Mesendoderm (in vitro differentiated cells): ENCODE measurements around the gene RNF214.

Source experiments
- DNase-seq: peaks from one replicate; pipeline ENCODE4 v3.0.0; 2013
- H2AK5ac ChIP-seq: 2 replicates; pipeline ENCODE4 v1.6.1; 2013; ENCODE audit warnings: low read length, inconsistent platforms
- H2BK120ac ChIP-seq: 2 replicates; pipeline ENCODE4 v1.6.1; 2013; ENCODE audit warnings: low read depth, mild to moderate bottlenecking, low read length, moderate library complexity, mixed read lengths
- H2BK15ac ChIP-seq: replicated peaks from 2 replicates; pipeline ENCODE4 v1.6.1; 2013; ENCODE audit warnings: low read depth, mild to moderate bottlenecking, moderate library complexity
- H2BK5ac ChIP-seq: 2 replicates; pipeline ENCODE4 v1.6.1; 2013; ENCODE audit warnings: low read length, inconsistent platforms
- H3K18ac ChIP-seq: 2 replicates; pipeline ENCODE4 v1.6.1; 2013; ENCODE audit warnings: mild to moderate bottlenecking, low read length, mixed read lengths
- H3K23ac ChIP-seq: one replicate; pipeline ENCODE4 v1.6.1; 2013; ENCODE audit warnings: low read length
- H3K27ac ChIP-seq: 2 replicates; pipeline ENCODE4 v1.5.1; 2013; ENCODE audit warnings: low read depth, mild to moderate bottlenecking, inconsistent platforms, low read length, moderate library complexity
- H3K27me3 ChIP-seq: 2 replicates; pipeline ENCODE4 v1.6.1; 2013; ENCODE audit warnings: low read length, control low read depth, mild to moderate bottlenecking, inconsistent platforms; ENCODE audit not compliant: insufficient read depth, poor library complexity
- H3K36me3 ChIP-seq: 2 replicates; pipeline ENCODE4 v1.6.1; 2013; ENCODE audit warnings: low read length, inconsistent platforms; ENCODE audit not compliant: control insufficient read depth, insufficient read depth
- H3K4ac ChIP-seq: one replicate; pipeline ENCODE4 v1.6.1; 2013; ENCODE audit warnings: low read depth, mild to moderate bottlenecking, low read length, moderate library complexity
- H3K4me1 ChIP-seq: 2 replicates; pipeline ENCODE4 v1.6.1; 2013; ENCODE audit warnings: low read depth, low read length, inconsistent platforms; ENCODE audit not compliant: control insufficient read depth
- H3K4me2 ChIP-seq: 2 replicates; pipeline ENCODE4 v1.6.1; 2013; ENCODE audit warnings: low read length
- H3K4me3 ChIP-seq: 2 replicates; pipeline ENCODE4 v1.5.1; 2013; ENCODE audit warnings: mild to moderate bottlenecking, low read length
- H3K56ac ChIP-seq: one replicate; pipeline ENCODE4 v1.6.1; 2013; ENCODE audit warnings: low read length
- H3K79me1 ChIP-seq: 2 replicates; pipeline ENCODE4 v1.6.1; 2013; ENCODE audit warnings: low read length, inconsistent platforms
- H3K79me2 ChIP-seq: 2 replicates; pipeline ENCODE4 v1.6.1; 2013; ENCODE audit warnings: mild to moderate bottlenecking, low read length; ENCODE audit not compliant: control insufficient read depth, insufficient read depth
- H3K9ac ChIP-seq: 2 replicates; pipeline ENCODE4 v1.6.1; 2013; ENCODE audit warnings: low read length, inconsistent platforms
- H4K5ac ChIP-seq: one replicate; pipeline ENCODE4 v1.6.1; 2013; ENCODE audit warnings: low read length
- H4K8ac ChIP-seq: one replicate; pipeline ENCODE4 v1.6.1; 2013; ENCODE audit warnings: low read depth, mild to moderate bottlenecking, control low read depth, low read length, moderate library complexity
- WGBS: extraction: QIAGEN DNeasy Blood & Tissue Kit; methylation state at CpG from one replicate; pipeline ENCODE4 v1.1.7; 2013; ENCODE audit warnings: low lambda C conversion rate, missing lambda C conversion rate; ENCODE audit not compliant: insufficient coverage; ENCODE audit errors: extremely low coverage; 5-methylcytosine and 5-hydroxymethylcytosine counted together

RNF214 gene

DNA sequence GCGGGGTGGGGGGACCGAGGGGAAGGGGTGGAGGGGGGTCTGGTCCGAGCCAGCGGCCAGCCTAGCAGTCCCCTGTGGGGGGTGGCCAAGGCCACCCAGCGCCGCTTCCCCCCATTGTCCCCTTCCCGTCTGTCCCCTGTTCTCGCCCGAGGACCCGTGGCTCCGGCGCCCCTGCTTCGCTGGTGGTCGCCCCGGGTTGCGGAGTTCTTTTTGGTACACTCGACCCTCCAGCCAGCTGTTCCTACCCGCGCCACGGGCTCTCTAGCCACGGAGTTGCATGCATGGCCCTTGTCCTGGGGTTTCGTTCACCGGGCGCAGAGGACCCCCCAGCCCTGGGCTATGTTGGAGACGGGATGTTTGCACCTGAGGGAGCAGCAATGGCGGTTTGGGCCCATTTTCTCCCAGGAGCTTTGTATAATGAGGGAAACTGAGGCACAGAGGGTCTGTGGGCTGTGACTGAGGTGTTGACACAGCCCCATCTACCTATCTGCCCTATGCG, 489 bp downstream of the RNF214 start:
- H3K56ac ChIP-seq: peak overlapping the region; percentile 88
- H3K79me1 ChIP-seq: peaks cover 17% of the 10 kb centered on the region
- peak overlapping the region; percentile 37 for H2AK5ac ChIP-seq
- no peak overlapping the region for H2BK15ac ChIP-seq
- H2BK5ac ChIP-seq: peak overlapping the region; percentile 87
- H3K23ac ChIP-seq: peak overlapping the region; percentile 29
- H3K27ac ChIP-seq: peak overlapping the region; percentile 77
- no peak overlapping the region for H4K5ac ChIP-seq
- H3K4me1 ChIP-seq: no peaks in the 10 kb centered on the region
- H3K4me3 ChIP-seq: peak overlapping the region; percentile 70
- no peak for DNase-seq
- H3K18ac ChIP-seq: peak overlapping the region; percentile 99
- H3K4me2 ChIP-seq: peak overlapping the region; percentile 98
- H2BK120ac ChIP-seq: peak overlapping the region; percentile 48
- no peaks in the 10 kb centered on the region for H3K36me3 ChIP-seq
- no peaks in the 10 kb centered on the region for H3K27me3 ChIP-seq
- peak overlapping the region; percentile 91 for H3K9ac ChIP-seq
- H3K79me2 ChIP-seq: peaks cover 19% of the 10 kb centered on the region
- H3K4ac ChIP-seq: peak overlapping the region; percentile 90
- peak overlapping the region; percentile 87 for H4K8ac ChIP-seq
- WGBS: no CpG with 5 or more reads among the region's 27 CpGs

DNA sequence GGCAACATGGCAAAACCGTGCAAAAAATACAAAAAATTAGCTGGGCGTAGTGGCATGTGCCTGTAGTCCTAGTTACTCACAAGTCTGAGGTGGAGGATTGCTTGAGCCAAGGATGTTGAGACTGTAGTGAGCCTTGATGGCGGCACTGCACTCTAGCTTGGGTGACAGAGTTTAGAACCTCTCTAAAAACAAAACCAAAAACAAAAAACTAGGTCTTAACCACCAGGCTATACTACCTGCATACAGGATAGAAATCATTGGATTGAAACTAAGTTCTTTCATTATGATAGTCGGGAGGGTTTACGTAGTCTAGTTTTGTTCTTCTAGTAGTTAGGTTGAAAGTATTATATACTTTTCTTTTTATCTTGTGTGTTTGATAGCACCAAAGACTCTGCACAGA, 5.8 kb downstream of the RNF214 start:
- Histone ChIP-seq H3K4me1 (no peaks in the 10 kb centered on the region), H3K36me3 (peaks cover 2% of the 10 kb centered on the region), H3K27ac (no peak overlapping the region)

DNA sequence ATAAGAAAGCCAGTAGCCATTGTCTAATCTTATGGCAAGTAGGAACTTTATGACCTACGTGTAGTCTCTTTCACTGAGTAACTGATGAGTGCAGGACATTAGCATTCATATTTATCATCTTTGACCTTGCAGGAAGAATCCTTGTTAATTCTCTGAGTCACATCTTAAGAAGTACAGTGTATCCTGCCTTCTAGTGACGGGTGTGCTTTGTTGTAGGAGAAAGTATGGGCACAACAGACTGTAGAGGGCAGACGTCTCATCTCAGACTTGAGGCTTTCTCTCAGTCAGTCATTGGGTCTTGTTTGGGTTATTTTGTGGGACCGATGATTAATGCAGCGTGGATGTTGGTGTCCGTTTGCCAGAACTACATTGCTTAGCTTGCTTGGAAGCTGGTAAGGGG, 6.8 kb downstream of the RNF214 start:
- no CpG with 5 or more reads among the region's 6 CpGs for WGBS
- no peak overlapping the region for H4K5ac ChIP-seq
- H2BK15ac ChIP-seq: no peak overlapping the region
- no peaks in the 10 kb centered on the region for H3K79me1 ChIP-seq
- H2BK5ac ChIP-seq: no peak overlapping the region
- no peaks in the 10 kb centered on the region for H3K27me3 ChIP-seq
- no peak overlapping the region for H3K4ac ChIP-seq
- no peak overlapping the region for H3K23ac ChIP-seq
- no peaks in the 10 kb centered on the region for H3K4me1 ChIP-seq
- no peaks in the 10 kb centered on the region for H3K79me2 ChIP-seq
- H3K56ac ChIP-seq: no peak overlapping the region
- no peak overlapping the region for H3K4me3 ChIP-seq
- H3K18ac ChIP-seq: no peak overlapping the region
- H2AK5ac ChIP-seq: no peak overlapping the region
- H3K4me2 ChIP-seq: no peak overlapping the region
- H3K27ac ChIP-seq: no peak overlapping the region
- H3K36me3 ChIP-seq: peaks cover 2% of the 10 kb centered on the region
- H3K9ac ChIP-seq: no peak overlapping the region
- no peak overlapping the region for H4K8ac ChIP-seq
- peak; percentile 42 for DNase-seq
- no peak overlapping the region for H2BK120ac ChIP-seq

More for the DNA sequence above, 5.8 kb downstream of the RNF214 start:
- Histone ChIP-seq H2AK5ac (no peak overlapping the region), H3K4ac (no peak overlapping the region), H3K18ac (no peak overlapping the region), H3K79me1 (peaks cover under 1% of the 10 kb centered on the region), H3K23ac (no peak overlapping the region), H3K27me3 (no peaks in the 10 kb centered on the region), H3K4me2 (no peak overlapping the region), H4K8ac (no peak overlapping the region), H4K5ac (no peak overlapping the region), H3K9ac (no peak overlapping the region), H3K79me2 (peaks cover under 1% of the 10 kb centered on the region), H3K4me3 (no peak overlapping the region), H2BK15ac (no peak overlapping the region), H2BK5ac (no peak overlapping the region), H3K56ac (no peak overlapping the region), H2BK120ac (no peak overlapping the region)
- DNase-seq: no peak
- no CpG with 5 or more reads among the region's 5 CpGs for WGBS

DNA sequence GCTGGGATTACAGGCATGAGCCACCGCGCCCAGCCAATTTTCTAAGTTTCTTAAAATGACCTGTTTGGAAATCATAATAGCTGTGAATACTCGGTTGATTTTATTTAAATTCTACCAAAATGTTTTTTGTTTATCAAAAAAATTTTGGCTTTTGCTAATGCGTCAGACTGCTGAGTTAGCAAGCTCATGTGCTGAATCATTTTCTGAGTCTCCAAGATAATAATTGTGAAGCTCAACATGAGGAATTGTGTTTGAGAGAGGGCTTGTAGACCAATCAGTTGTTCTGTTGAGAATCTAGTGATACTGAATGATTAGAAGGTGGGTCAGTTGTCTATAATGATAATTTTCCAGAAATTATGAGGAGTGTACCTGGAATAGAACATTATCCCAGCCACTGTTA, 15.9 kb downstream of the RNF214 start:
- H2AK5ac ChIP-seq: no peak overlapping the region
- DNase-seq: no peak
- H3K4ac ChIP-seq: no peak overlapping the region
- H3K4me3 ChIP-seq: no peak overlapping the region
- H2BK5ac ChIP-seq: no peak overlapping the region
- H3K4me1 ChIP-seq: no peaks in the 10 kb centered on the region
- H3K9ac ChIP-seq: no peak overlapping the region
- no peak overlapping the region for H3K27ac ChIP-seq
- WGBS: no CpG with 5 or more reads among the region's 4 CpGs
- no peaks in the 10 kb centered on the region for H3K79me2 ChIP-seq
- peaks cover 5% of the 10 kb centered on the region for H3K36me3 ChIP-seq
- no peaks in the 10 kb centered on the region for H3K27me3 ChIP-seq
- H3K79me1 ChIP-seq: no peaks in the 10 kb centered on the region
- no peak overlapping the region for H3K4me2 ChIP-seq
- no peak overlapping the region for H3K56ac ChIP-seq
- H3K18ac ChIP-seq: no peak overlapping the region
- H4K5ac ChIP-seq: no peak overlapping the region
- H2BK120ac ChIP-seq: no peak overlapping the region
- H4K8ac ChIP-seq: no peak overlapping the region
- no peak overlapping the region for H3K23ac ChIP-seq
- no peak overlapping the region for H2BK15ac ChIP-seq

GRCh38 chr11:117249571-117249970, 17.1 kb downstream of the RNF214 start:
- no peak overlapping the region for H3K27ac ChIP-seq
- H3K79me2 ChIP-seq: no peaks in the 10 kb centered on the region
- H3K36me3 ChIP-seq: peaks cover 5% of the 10 kb centered on the region
- H3K4me2 ChIP-seq: no peak overlapping the region
- H3K27me3 ChIP-seq: no peaks in the 10 kb centered on the region
- no peak overlapping the region for H2BK120ac ChIP-seq
- no peak overlapping the region for H2AK5ac ChIP-seq
- no peaks in the 10 kb centered on the region for H3K4me1 ChIP-seq
- H2BK15ac ChIP-seq: no peak overlapping the region
- H4K8ac ChIP-seq: no peak overlapping the region
- H3K79me1 ChIP-seq: no peaks in the 10 kb centered on the region
- H3K23ac ChIP-seq: no peak overlapping the region
- DNase-seq: no peak
- WGBS: no CpG with 5 or more reads among the region's 4 CpGs
- no peak overlapping the region for H3K4me3 ChIP-seq
- H2BK5ac ChIP-seq: no peak overlapping the region
- no peak overlapping the region for H3K4ac ChIP-seq
- no peak overlapping the region for H3K18ac ChIP-seq
- H3K56ac ChIP-seq: no peak overlapping the region
- no peak overlapping the region for H3K9ac ChIP-seq
- no peak overlapping the region for H4K5ac ChIP-seq

DNA sequence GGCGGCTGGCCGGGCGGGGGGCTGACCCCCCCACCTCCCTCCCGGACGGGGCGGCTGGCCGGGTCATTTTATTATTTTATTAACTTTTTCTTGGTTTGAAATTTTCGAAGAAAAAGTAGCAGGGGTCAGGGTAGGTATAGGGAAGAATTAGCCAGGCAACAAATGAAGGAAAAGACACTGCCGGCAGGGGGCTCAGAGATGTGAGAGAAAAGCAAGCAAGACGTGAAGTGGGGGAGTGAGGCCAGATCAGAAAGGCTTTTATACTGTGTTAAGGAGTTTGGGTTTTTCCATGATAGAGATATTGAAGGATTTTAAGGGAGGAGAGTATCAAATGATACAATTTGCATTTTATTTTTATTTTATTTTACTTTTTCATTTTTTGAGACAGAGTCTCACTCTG, 19.0 kb downstream of the RNF214 start:
- no peaks in the 10 kb centered on the region for H3K79me2 ChIP-seq

More for the DNA sequence above, 19.0 kb downstream of the RNF214 start:
- Histone ChIP-seq H2BK120ac (no peak overlapping the region), H3K4me1 (no peaks in the 10 kb centered on the region), H4K8ac (no peak overlapping the region), H3K79me1 (no peaks in the 10 kb centered on the region), H3K4me3 (no peak overlapping the region), H4K5ac (no peak overlapping the region), H2BK15ac (no peak overlapping the region), H3K4me2 (no peak overlapping the region), H3K9ac (no peak overlapping the region), H3K27ac (no peak overlapping the region), H3K4ac (peak overlapping the region; percentile 31), H3K18ac (no peak overlapping the region), H3K56ac (no peak overlapping the region), H3K36me3 (peaks cover 7% of the 10 kb centered on the region), H2BK5ac (no peak overlapping the region), H3K23ac (no peak overlapping the region), H3K27me3 (no peaks in the 10 kb centered on the region), H2AK5ac (no peak overlapping the region)
- no CpG with 5 or more reads among the region's 10 CpGs for WGBS
- no peak for DNase-seq
